ENCODE data around the gene KRTAP4-16.
"Not testable (repeated sequence)": the region's sequence is repeated elsewhere in the genome, so short reads cannot be mapped to it uniquely, and the experiment has no call there.

Gene KRTAP4-16

GRCh38 chr17:41073676-41074075 is 28.3 kb downstream of the KRTAP4-16 start:
- DNase-seq (ENCODE audit: low spot score), result no peak

GRCh38 chr17:41071606-41072360 is 30.2 kb downstream of the KRTAP4-16 start:
- DNase-seq (ENCODE audit: low spot score), result no peak

GRCh38 chr17:41069031-41069430 is 33.0 kb downstream of the KRTAP4-16 start:
- no peak for DNase-seq (ENCODE audit: low spot score)

- DNase-seq (ENCODE audit: low spot score), result no peak
These were observed 34.7 kb downstream of the KRTAP4-16 start for GRCh38 chr17:41067281-41067680.

GRCh38 chr17:41065829-41066624 is 36.0 kb downstream of the KRTAP4-16 start, which contains the start of gene KRTAP2-4:
TSS of gene KRTAP2-4 (minus strand) at chr17:41065879. CDS start at chr17:41065845, 34 bp downstream.
- no peak for DNase-seq (ENCODE audit: low spot score)

GRCh38 chr17:41065016-41065689 is 36.9 kb downstream of the KRTAP4-16 start:
- DNase-seq (ENCODE audit: low spot score), result not testable (repeated sequence)

- no peak for DNase-seq (ENCODE audit: low spot score)
These were observed 37.7 kb downstream of the KRTAP4-16 start for GRCh38 chr17:41064301-41064700.

- DNase-seq (ENCODE audit: low spot score), result no peak
These were observed 38.6 kb downstream of the KRTAP4-16 start for GRCh38 chr17:41063449-41063848.

GRCh38 chr17:41061964-41062363 is 40.0 kb downstream of the KRTAP4-16 start:
- DNase-seq (ENCODE audit: low spot score), result no peak

GRCh38 chr17:41060052-41060604 is 41.9 kb downstream of the KRTAP4-16 start, which contains the start of gene KRTAP2-3:
TSS of gene KRTAP2-3 (minus strand) at chr17:41060114. CDS start at chr17:41060050, 64 bp downstream.
- no peak for DNase-seq (ENCODE audit: low spot score)

GRCh38 chr17:41059276-41060051 is 42.5 kb downstream of the KRTAP4-16 start:
- DNase-seq (ENCODE audit: low spot score), result not testable (repeated sequence)

GRCh38 chr17:41058741-41059140 is 43.3 kb downstream of the KRTAP4-16 start:
- no peak for DNase-seq (ENCODE audit: low spot score)

- no peak for DNase-seq (ENCODE audit: low spot score)
These were observed 44.5 kb downstream of the KRTAP4-16 start for GRCh38 chr17:41057547-41057946.

- DNase-seq (ENCODE audit: low spot score), result not testable (repeated sequence)
These were observed 46.9 kb downstream of the KRTAP4-16 start, which contains the start of gene KRTAP2-2 for GRCh38 chr17:41055130-41055529. TSS of gene KRTAP2-2 (minus strand) at chr17:41055230. CDS start at chr17:41055211, 19 bp downstream.

GRCh38 chr17:41054556-41054955 is 47.5 kb downstream of the KRTAP4-16 start:
- not testable (repeated sequence) for DNase-seq (ENCODE audit: low spot score)

- no peak for DNase-seq (ENCODE audit: low spot score)
These were observed 48.0 kb downstream of the KRTAP4-16 start for GRCh38 chr17:41054025-41054424.

- no peak for DNase-seq (ENCODE audit: low spot score)
These were observed 49.4 kb downstream of the KRTAP4-16 start for GRCh38 chr17:41052566-41052965.

All from hematopoietic multipotent progenitor cell treated with erythropoietin and hydrocortisone succinate and interleukin-3 and kit ligand, for 17 days (in vitro differentiated cells).